NCI-H748 treated with DMSO at 0.1 percent for 48 hours (cell line): Measurements from ENCODE around the gene TNFRSF14.
"Not testable (repeated sequence)": the region's sequence is repeated elsewhere in the genome, so short reads cannot be mapped to it uniquely, and the experiment has no call there.

Experiments used
- DNase-seq: peaks from one replicate; lab custom pipeline; 2025; lab: John Stamatoyannopoulos, UW

Gene TNFRSF14

GRCh38 chr1:2569060-2569459 is 12.9 kb downstream of the TNFRSF14 start:
- no peak for DNase-seq

- not testable (repeated sequence) for DNase-seq
Measured at GRCh38 chr1:2569703-2570102, 13.5 kb downstream of the TNFRSF14 start.

GRCh38 chr1:2570332-2570731 is 14.2 kb downstream of the TNFRSF14 start:
- DNase-seq: no peak

- no peak for DNase-seq
Measured at GRCh38 chr1:2571348-2571747, 15.2 kb downstream of the TNFRSF14 start.

- DNase-seq: no peak
Measured at GRCh38 chr1:2573250-2573920, 17.2 kb downstream of the TNFRSF14 start.

GRCh38 chr1:2574350-2574749 is 18.2 kb downstream of the TNFRSF14 start:
- no peak for DNase-seq

GRCh38 chr1:2575801-2576663 is 19.9 kb downstream of the TNFRSF14 start:
- DNase-seq: no peak

GRCh38 chr1:2577565-2578075 is 21.4 kb downstream of the TNFRSF14 start:
- not testable (repeated sequence) for DNase-seq

DNA sequence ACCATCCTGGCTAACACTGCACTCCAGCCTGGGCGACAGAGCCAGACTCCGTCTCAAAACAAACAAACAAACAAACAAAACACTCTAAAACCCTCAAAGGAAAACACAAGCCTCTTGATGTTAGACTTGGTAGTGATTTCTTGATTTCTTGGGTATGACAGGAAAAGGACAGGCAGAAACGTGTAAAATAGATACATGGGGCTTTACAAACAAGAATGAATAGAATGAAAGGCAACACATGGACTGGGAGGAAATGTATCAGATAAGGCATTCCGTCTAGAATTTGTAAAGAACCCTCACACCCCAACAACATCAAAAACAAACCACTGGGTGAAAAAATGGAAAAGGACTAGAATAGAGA is 22.6 kb downstream of the TNFRSF14 start:
- no peak for DNase-seq

DNA sequence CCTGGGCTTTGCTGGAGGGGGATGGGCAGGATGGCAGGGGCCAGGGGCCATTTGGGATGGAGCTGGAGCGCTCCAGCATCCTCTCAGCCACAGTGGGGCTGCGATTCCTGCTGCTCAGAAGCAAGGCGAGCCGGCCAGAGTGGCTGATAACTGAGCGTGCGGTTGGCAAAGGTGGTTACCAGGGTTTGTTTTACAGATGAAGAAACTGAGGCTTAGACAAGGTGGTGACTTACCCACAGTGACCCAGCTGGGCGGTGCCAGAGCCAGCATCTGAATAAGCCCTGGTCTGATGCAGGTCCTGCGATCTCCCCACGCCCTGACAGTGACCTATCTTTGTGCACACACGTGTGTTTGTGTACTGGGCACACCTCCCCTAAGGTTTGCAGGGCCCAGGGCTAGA is 24.5 kb downstream of the TNFRSF14 start:
- no peak for DNase-seq

DNA sequence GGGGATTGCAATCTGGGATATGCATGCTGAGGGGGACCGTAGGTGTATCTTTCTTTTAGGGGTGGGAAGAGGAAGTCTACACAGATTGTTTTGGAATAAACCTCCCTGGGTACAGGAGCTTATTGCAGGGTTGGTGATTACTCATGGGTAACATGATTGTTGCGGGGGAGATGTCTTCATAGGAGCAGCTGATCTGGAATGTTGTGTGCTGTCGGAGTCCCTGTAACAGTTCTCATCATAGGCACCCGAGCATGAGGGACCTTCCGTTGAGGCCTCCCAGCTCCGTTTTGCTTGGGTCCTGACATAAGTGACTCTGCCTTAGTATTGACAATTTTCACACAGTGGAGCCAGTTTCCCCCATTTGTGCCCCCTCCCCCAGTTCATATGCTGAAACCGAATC is 26.2 kb downstream of the TNFRSF14 start:
- DNase-seq: no peak

DNA sequence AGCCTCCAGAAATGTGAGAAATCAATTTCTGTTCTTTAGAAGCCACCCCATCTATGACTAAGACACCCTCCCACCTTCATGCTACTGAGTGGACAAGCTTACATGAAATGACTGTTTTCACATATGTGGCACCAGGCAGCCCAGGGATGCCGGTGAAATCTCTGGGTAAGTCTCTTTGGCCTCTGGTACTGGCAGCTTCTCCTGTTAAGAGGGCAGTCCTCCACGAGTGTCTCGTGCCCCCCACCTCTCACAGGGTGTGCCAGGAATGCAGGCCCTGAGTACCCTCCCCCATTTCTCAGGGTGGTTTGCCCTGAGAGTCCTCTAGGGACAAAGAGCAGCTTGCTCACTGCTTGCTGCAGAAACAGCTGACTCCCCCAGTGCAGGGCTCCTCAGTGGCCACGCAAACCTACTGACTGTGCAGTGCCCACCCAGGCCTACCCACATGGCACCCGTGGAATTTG is 27.2 kb downstream of the TNFRSF14 start:
- no peak for DNase-seq

DNA sequence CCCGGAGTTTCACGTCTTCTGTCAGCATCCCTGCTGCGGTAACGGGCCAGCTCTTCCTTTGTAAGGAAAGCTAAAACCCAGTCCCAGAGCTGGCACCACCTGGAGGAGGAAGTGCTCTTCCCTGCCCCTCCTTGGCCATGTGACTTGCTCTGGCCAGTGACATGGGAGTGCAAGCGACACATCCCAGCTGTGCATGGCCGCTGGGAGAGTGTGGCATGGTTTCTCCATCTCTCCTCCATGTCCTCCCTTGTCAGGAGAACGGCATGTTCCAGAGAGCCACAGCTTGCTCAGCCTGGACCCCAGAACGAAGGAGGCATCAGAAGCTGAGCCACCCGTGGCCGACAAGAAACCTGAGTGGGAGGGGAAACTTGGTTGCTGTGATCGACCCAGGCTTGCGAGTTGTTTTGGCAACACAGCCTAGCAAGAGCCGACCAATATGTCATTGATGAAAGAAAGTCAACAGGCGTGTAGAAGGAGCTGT is 27.7 kb downstream of the TNFRSF14 start:
- DNase-seq: no peak

DNA sequence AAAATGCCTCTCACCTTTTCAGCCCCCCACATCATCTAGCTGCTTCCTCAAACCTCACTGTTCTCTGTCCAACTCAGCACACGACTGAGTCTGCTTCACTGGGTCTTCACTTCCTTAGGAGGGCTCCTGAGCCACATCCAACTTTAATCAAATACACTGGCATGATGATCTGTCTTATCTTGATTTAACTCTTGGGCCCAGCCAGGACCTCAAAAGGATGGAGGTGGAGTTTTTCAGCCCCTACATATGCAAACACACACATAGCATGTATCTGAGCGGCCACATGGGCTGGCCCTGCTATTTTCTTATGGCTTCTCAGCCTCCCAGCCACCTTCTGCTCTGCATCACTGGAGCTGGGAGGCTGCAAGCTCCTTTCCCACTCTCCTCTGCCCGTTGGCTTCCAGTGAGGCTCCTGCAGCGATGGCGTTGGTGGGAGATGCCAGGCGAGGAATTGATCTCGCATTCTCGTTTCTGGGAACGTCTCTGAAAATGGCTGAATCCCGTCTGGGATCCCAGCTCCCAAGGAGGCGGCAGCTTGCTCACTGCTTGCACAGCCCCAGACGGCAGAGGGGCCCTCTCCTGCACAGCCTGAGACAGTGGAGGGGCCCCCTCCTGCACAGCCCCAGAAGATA is 28.6 kb downstream of the TNFRSF14 start:
- no peak for DNase-seq

GRCh38 chr1:2585318-2586092 is 29.3 kb downstream of the TNFRSF14 start:
- no peak for DNase-seq

- DNase-seq: peak; percentile 89
Measured at GRCh38 chr1:2586154-2587070, 30.2 kb downstream of the TNFRSF14 start, which contains the start of gene PRXL2B. TSS of gene PRXL2B (plus strand) at chr1:2586777. CDS start at chr1:2586886, 109 bp downstream.

DNA sequence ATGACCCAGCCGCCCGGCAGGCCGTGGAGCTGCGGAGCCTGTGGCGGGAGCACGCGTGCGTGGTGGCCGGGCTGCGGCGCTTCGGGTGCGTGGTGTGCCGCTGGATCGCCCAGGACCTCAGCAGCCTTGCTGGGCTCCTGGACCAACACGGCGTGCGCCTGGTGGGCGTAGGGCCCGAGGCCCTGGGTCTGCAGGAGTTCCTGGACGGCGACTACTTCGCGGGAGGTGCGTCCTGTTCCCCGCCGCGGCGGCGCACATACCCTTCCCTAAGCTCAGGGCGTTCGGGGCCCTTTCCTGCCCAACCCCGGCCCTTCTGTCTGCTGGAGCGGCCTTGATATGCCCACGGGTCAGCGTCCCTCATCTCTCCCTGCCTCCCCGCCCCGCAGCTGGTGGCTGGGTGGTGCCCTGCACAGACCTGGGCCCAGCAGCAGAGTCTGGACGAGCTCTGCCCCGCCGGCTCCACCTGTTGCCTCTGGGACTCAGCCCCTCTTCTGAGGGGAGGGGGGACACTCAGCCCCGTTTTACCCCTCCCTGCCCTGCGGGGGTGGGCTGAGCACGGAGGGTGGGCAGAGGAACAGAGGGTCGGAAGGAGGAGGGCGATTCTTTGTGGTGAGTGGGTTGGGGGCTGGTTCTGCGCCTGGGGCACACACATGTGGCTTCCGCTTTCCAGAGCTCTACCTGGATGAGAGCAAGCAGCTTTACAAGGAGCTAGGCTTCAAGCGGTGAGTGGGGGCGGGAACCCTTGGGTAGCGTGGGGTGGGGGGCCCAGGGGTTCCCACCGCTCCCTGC is 31.1 kb downstream of the TNFRSF14 start:
- DNase-seq: no peak

GRCh38 chr1:2587860-2588571 is 31.8 kb downstream of the TNFRSF14 start:
- no peak for DNase-seq
